Fibroblast of skin of scalp (primary cell): ENCODE results near the gene SYT2.
"Not testable (repeated sequence)": the region's sequence is repeated elsewhere in the genome, so short reads cannot be mapped to it uniquely, and the experiment has no call there.

Experiments used
- DNase-seq: peaks from one replicate; pipeline ENCODE4 v3.0.0-alpha.2; 2013

Gene SYT2

DNA sequence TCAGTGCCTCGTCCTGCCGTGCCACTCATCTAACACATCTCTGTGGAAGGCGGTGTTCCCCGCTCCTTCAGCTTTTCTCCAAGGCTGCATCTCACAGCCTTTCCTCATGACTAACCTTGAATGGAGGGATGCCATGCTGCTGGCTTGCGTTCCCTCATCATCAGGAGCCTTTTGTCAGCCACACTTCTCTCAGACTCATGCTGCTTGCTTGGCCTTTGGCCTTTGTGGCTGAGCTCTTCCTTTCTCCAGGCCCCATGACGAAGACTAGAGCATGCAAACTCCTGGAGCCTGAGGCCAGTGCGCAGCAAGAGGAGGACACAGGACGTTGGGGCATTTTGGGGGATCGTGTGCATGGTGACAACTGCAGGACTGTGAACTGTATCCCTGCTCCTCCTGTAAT lies 70.8 kb downstream of the SYT2 start:
- no peak for DNase-seq

DNA sequence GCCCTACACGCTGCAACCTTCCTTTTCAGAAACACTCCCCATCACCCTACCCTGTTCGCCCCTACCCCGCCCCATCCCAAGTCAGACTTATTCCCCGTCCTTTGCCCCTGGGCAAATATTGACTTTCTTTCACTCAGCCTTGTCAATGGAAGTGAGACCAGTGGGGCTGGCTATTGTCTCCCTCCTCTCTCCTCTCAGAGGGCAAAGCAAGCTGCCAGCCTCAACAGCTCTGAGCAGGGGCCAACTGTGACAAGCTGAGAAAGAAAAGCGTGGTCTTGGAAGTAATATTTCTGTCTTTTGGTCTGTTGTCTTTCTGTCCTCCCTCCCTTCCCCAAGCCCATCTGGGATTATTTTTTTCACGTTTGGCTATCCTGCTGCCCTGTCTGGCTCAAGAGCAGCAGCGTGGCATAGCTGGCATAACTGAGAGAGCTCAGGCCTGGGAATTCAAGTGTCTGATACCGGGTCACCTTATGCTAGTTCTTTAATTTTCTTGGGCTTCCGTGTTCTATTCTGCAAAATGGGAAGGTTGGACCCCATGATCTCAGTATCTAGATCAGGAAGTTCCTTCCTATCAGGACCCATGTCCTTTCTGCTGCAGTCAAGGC lies 71.5 kb downstream of the SYT2 start:
- not testable (repeated sequence) for DNase-seq

DNA sequence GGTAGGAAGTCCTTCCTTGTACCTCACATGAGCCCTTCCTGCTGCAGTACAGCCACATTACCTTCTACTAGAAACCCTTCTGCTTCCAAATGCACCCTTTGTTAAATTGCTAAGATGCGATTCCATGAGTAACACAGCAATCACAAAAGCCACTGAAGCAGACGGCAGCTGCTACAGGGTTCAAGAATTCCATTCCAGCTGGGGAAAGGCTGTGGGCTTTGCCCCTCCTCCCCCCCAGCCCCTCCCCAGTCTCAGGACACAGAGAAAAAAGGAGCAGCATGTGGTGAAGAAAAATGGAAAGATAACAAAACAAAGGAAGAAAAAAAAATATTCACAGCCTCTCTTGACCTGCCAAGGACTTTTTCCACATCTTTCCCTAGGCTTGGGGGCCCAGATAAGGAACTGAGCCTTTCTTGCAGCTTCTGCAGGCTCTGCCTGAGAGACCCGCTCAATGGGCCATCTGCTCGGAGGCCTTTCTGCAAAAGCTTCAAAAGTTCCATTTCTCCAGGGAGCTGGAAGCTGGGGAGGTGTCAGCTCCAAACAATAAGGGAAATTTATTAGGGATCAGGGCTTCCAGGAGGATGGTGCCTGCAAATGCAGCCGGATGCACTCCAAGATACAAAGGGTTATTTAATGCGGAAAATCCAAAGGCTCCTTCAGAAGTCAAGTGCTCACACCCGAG lies 72.1 kb downstream of the SYT2 start:
- DNase-seq = no peak

DNA sequence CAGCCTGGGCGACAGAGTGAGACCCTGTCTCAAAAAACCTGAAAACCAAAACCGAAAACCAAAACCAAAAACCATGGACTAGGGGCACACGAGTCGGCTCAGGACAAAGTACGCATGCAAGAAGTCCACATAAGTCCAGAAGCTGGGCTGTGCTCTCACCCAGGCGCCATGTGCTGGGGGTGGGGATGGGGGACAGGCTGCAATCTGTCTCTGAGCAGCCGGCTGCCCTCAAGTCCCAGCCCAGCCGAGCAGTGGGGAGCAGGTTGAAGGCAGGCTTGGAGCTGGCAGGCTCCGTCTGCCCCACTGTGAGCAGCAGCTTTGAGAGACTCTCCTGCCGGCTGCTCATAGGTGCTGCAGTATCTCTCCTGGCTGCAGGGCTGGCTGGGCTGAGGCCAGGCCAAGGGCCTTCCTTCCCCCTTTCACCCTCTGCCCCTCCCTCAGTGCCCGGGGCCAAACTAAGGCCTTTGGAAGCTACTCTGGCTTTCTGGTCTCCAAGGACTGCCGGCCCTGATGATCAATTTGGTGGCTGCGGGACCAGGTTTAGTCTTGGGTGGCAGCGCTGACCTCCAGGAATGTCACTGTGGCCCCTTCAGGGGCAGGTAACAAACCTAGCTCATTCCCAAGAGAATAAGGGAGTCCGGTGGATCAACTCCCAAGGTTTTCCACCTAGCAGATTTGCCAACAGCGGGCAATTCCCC lies 72.8 kb downstream of the SYT2 start:
- not testable (repeated sequence) for DNase-seq

DNA sequence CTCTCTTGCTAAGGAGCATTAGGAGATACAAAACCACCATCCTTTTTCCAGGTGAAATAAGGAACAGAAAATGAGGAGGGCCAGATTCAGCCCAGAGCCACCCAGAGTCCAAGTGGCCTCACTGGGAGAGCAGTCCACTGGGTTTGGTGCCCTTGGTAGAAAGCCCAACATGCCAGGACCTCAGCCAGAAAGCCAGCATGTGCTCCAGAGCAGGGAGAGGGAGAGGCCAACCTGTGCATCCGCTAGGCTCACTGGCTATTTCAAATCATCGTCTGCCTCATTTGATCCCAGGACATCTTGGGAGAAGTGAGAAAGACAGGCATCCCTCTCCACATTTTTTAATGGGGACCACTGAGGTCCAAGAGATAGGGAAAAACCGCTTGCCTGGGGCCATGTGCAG lies 74.1 kb downstream of the SYT2 start:
- DNase-seq = not testable (repeated sequence)

DNA sequence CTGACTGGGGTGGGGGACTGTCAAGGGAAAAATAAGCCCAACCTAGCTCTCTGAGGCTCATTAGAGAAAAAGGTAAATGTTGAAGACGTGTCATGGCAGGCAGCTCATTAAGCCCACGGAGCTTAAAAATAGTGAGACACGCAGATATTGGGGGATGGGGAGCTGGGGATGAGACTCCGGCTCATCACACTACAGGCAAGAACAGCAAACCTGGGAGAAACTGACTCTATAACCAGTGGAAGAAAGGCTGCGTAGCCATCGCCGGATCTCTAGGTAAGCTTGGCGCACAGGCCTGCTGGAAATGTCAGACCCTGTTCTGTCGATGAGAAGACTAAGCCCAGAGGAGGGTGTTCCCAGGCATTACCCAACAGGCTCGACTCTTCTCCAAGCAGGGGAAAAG lies 78.0 kb downstream of the SYT2 start:
- DNase-seq = no peak

DNA sequence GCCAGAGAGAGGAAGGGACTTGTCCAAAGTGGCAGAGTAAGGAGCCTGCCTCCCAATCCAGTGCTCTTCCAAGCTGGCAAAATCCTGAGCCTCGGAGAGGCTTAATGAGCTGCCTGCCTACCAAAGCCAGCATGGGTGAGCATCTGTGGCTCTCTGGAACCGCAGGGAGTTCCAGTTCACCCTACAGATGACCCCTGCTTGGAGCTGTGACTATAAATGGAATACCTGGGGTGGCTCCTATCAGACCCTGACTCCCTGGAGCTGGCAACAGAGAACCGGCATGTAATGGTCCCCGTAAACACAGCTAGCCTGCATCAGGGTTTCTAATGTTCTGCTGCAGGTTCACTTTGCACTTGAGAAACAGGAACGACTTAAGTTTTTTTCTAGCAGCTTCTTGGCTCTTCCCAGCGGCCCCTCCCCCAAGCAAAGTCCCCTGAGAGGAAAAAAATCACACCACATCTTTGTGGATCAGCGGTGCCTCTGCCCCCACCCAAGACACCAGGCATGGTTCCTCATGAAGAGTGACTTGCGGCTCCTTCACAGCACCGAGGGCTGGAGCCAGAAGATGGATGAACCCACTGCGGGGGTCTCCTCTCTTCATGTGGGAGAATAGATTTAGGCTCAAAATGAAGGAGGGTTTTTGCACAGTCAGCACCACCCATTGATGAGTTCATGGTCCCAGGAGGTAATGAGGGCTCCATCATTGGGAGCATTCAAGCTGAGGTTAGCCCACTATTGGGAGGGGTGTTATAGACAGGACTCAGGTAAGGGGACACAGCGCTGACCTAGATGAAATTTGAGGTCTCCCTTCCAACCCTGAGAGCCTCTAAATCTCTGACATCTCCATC lies 79.0 kb downstream of the SYT2 start:
- no peak for DNase-seq

DNA sequence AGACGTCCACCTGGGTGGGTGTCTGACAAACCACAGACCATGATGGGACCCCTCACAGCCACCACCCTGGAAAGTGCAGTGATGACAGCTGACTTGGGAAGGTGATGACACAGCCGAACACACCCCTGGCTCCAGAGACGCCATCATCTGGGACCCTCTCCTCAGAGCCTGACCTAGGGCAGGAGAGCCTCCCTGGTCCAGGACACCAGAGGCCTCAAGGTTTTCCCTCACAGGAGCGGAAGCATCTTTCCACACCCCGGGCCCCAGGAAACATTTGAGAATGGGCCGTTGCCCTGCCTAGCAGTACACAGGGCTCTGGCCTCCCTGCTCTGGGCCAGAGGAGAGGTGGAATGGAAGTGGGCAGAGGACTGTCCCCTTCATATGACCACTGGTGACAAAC lies 79.7 kb downstream of the SYT2 start:
- no peak for DNase-seq

DNA sequence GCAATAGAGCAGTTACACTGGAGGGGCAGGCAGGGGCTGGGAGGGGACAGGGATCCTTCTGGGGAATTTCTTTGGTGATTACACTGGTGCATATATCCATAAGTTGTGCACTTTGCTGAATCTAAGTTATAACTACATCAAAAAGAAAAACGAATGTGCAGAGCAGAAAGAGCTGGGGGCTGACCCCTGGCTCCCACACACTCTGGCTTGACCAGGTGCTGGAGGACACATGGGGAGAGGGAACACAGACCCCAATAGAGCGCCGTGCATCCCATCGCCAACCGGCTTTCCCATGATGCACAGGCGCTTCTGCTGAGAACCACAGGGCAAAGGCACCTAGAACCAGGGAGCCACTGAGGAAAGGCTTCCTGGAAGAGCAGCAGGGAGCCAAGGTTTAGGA lies 80.2 kb downstream of the SYT2 start:
- not testable (repeated sequence) for DNase-seq

DNA sequence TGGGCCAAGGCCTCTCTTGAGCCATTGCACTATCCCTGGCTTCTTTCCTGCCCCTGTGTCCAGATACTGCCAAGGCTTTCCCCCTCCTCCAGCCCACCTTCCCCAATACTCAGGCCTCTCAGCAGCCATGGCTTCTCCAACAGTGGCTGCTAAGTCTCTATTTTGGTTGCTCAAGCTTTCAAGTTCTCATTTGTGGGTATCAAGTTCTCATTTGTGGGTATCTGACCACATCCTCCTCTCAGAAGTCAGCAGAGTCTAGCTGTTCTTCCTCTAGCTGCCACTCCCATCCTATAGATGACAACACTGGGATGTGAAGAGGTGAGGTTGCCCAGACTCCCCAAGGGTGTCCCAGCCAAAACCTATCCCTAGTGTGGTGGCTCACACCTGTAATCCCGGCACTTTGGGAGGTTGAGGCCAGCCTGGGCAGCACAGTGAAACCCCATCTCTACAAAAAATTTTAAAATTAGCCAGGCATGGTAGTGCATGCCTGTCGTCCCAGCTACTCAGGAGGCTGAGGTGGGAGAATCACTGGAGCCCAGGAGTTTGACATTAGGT lies 80.9 kb downstream of the SYT2 start:
- not testable (repeated sequence) for DNase-seq

DNA sequence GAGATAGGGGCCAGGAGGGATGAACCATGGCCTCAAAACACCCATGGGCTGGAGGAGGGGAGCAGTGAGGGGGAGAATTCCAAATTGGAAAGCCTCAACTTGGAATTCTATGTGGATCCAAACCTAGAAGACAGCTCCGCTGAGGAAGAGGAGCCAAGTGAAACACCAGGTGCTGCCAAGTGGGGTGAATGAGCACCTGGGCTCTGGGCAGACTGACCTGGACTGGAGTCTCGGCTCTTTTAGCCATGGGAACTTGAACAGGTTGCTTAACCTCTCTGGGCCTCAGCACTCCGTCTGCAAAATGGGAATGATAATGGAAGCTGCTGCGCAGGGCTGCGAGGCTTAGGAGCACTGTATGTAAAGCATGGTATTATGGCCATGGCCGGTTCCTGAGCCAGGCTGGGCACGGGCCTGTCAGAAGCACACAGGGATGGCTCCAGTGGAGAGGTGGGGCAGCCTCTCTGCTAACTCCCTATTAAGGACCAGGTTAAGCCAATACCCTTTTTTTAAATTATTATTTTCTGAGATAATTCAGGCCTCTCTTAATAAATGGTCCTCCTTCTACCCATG lies 81.5 kb downstream of the SYT2 start:
- DNase-seq = no peak

DNA sequence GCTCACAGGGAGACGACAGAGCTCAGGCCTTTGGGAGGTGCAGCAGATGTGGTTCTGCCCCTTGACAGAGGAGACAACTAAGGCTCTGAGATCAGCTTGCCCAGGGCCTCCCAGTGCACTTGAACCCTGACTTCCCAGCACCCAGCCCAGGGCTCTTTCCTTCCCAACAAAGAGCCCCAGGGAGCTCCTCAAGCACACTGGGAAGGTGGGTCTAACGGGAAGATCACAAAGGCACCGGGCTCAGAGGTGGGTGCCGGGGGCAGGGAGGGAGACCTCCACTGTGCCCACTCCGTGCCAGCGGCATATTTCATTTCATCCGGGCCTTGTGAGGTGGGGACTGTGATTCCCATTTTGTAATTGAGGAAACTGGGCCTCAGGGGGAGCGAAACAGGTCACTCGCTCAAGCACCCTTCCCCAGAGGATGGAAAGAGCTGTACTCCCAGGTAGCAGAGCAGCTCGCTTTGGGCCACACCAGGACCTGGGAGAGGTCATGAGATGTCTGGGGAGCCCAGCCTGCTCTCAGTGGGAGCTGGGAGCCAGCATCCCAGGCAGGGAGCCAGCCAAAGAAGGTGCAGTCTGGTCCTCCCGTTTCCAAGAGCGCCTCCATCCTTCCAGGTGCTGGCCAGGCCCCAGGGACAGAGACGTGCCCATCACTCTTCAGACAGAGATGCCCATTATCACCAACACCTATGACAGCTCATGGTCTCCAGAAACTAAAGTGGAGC lies 82.3 kb downstream of the SYT2 start:
- no peak for DNase-seq

DNA sequence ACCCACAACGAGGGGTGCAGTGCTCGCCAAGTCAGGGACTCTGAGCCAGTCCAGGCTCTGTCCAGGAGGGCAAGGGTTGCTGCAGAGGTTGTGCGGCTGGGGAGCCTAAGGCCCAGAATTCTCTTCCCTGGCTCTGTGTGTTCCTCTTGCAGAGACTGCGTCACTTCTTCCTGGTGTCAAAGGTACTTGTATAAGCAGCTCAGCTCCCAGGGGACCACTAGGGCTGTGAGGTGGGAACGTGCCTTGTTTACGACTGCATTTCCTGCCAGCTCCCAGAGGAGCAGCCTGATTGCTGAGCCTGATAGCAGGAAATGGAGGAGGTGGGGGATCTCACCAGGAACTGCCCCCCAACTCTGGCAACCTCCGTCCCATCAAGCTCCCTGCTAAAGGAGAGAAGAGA lies 83.2 kb downstream of the SYT2 start:
- DNase-seq = not testable (repeated sequence)

DNA sequence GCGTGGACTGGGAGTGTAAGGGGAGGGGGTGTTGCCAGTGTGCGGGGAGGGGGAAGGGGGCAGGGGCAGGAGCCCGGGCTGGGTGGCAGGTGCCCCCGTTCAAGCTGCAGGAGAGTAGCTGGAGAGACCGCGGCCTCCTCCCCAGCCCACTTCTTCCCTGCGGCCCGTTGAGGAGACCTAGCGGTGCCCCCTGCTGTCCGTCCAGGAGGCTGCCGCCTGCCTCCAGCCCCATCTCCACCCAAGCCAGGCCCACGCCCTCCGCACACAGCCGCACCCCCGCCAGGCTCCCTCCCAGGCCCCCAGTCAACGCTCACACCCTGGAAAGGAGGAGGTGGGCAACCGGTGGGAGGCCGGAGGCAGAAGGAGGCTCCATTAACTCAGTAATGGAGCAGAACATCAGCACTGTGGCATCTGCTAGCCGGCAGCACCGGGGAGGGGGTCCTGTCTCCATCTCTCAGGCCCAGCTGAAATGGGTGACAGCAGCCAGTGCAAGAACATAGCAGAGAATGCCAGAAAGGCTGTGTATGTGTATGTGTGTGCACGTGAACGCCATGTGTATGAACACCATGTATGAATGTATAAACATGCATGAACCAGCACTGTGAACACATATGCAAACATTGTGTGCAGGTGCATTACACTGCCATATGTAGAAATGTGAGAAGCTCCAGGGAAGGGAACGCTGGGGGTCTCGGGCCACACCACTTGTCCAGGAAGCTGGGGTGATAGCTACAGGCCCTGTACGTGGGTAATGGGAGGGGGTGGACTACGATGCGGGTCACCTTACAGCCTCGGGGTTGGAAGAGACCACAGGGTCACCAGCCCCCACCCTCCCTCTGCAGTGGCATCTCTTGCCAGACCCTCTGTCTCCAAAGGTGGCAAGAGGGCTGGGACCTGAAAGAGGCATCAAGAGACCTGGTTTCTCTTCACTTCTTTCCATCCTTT lies 84.6 kb downstream of the SYT2 start:
- peak; percentile 75 for DNase-seq

DNA sequence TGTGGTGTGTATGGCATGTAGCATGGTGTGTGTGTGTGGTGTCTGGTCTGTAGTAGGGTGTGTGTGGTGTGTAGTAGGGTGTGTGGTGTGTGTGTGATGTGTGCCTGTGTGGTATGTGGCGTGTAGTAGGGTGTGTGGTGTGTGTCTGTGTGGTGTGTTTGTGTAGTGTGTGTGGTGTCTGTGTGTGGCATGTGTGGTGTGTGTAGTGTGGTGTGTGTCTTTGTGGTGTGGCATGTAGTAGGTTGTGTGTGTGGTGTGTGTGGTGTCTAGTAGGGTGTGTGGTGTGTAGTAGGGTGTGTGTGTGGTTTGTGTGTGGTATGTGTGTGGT lies 85.5 kb downstream of the SYT2 start:
- DNase-seq = peak; percentile 7

DNA sequence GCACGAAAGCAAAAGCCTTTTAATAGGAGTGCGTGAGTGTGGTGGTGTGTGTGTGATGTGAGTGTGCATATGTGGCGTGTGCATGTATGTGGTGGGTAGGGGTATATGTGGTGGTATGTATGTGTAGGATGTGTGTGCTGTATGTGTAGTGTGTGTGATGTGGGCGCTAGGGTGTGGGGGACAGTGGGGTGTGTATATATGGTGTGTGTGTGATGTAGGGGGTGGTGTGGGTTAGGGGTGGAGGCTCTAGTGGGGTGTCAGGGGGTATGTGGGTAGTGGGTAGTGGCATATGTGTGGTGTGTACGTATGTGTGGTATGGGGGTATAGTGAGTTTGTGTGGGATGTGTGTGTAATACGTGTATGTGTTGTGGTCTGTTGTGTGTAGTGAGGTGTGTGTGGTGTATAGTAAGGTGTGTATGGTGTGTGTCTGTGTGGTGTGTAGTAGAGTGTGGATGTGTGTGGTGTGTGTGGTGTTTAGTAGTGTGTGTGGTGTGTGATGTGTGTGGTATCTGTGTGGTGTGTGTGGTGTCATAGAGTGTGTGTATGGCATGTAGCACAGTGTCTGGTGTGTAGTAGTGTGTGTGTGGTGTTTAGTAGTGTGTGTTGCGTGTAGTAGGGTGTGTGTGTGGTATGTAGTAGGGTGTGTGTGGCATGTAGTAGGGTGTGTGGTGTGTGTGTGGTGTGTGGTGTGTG lies 86.0 kb downstream of the SYT2 start:
- no peak for DNase-seq

DNA sequence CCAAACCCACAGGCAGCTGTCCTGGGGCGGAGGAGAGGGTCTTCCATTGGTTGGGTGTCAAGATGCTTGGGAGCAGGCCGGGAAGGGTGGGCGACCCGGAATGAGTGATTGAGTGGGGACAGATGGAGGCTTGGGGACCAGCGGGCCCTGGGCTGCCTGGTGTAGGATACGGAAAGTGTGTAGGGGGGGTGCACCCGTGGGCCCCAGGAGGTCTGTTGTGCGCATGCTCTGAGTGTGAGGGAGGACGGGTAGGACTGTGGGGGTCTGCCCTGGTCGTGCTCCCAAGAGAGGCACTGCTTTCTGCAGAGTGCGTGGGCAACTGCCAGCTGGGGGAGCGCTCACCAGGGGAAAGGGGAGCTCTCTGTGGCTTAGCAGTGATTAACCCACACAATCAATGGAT lies 86.8 kb downstream of the SYT2 start:
- DNase-seq = not testable (repeated sequence)

DNA sequence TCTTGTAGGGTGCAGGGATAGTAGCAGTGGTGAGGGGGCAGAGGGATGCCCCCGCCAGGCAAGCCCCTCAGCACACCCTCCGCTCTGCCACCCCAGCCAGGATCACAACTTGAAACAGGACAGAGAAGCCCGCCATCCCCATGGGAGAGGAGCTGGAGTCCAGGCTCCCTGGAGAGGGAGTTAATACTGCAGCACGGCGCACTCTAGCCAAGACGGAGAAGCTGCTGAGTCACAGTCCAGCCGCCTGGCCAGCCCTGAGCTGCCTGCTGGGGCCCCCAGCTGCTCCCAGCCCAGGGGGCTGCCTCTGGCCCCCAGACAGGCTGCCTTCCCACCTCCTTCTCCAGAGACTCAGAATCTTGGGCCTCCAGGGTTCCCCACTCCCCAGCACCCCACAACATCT lies 87.2 kb downstream of the SYT2 start:
- DNase-seq = peak; percentile 65

DNA sequence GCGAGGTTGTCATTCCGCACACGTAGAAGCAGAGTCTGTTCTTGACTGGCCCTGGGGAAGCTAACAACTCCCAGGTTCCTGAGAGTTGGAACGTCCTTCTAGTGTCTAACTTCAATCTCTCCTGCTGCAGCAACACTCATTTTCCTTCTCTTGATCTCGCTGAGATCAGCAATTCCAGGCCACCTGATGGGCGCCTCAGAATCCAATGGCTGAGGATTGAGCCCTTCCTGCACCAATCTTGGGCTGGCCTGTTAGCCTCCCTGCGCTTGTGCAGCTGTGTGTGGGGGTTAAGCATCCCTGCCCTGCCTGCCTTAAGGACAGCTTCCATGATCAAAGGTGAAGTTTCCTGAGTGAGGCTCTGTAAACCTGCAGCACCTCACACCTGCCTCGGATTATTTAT lies 87.9 kb downstream of the SYT2 start:
- no peak for DNase-seq

DNA sequence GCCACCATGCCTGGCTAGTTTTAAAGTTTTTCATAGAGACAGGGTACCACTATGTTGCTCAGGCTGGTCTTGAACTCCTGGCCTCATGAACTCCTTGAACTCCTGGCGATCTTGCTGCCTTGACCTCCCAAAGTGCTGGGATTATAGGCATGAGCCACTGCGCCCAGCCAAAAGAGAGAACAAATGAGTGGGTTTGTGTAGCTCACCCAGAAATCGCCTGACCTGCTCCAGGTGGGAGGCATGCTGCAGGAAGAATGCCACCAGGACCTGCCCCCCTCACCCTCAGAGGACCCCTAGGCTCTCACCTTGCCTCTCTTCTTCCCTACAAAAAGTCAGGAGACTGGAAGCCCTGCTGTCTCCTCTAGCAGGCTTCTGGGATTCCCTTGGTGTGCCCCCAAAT lies 88.8 kb downstream of the SYT2 start:
- DNase-seq = no peak
